ENCODE results near the gene GALNT16.

Gene GALNT16

DNA sequence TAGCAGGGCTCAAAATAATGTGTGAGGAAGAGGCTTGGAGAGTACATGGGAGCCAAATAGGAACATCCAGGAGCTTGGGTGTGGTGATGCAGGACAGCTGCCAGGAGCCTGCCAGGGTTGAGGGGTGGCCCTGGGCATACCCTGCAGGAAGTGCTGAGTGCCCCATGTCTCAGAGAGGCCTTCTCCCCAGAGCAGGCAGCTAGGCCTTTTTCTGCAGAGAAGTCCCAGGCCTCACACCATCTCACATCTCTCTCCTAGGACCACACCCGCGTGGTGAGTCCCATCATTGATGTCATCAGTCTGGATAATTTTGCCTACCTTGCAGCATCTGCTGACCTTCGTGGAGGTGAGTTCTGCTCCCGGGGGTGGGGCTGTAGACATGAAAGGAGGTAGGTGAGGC lies 71.2 kb downstream of the GALNT16 start:
- no peak for TF ChIP-seq CTCF (IDR thresholded peaks at IDR 0.05; ENCODE audit: low read depth, low read length)
- H3K4me3 ChIP-seq (ENCODE audit: low read depth, low read length) = no peak overlapping the region

DNA sequence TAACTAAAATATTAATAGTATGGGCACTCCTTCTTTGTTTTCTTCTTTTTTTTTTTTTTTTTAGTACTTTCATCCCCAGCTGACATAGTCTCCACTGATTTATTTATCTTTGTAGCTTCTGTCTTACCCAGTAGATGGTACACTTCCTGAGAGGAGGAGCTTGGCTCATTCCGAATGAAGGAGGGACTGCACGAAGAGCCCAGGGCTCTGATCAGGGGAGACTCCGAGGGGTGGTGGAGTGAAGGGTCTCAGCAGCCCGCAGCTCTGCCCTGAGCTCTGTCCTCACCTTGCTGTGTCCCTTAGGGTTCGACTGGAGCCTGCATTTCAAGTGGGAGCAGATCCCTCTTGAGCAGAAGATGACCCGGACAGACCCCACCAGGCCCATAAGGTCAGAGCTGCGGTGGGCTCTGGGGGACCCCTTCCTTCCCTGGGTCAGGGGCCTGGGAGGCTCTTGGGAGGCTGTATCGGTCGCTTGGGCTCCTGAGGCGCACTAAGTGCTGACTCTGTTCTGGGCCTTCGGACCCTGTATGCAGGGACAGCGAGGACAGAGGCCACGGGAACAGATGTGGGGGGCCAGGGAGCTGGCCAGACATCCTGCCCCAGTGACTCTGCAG lies 72.9 kb downstream of the GALNT16 start:
- no peak for TF ChIP-seq CTCF (IDR thresholded peaks at IDR 0.05; ENCODE audit: low read depth, low read length)
- no peak overlapping the region for H3K4me3 ChIP-seq (ENCODE audit: low read depth, low read length)

DNA sequence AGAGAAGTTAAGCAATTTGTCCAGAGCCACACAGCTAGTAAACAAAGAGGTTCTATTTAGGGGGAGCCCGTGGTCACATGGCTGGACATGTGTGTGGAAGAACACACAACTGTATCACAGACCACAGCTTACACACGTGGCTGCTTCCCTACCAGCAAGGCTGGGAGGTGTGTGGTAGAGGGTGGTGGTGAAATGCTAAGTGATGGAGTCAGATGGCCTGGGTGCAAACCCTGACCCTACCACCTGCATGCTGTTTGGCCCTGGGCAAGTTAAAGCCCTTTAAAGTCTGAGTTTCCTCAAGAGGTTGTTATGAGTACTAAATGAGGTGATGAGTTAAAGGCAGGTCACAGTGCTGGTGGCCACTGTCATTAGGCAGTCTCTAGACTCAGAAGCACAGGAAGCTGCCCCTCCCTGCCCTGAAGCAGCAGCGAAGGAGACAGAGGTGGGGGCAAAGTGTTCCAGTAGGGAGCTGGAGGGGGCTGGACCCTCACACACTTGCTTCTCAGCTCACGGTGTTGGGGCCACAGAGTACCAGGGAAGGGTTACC lies 73.9 kb downstream of the GALNT16 start:
- H3K4me3 ChIP-seq (ENCODE audit: low read depth, low read length) = no peak overlapping the region
- no peak for TF ChIP-seq CTCF (IDR thresholded peaks at IDR 0.05; ENCODE audit: low read depth, low read length)

- TF ChIP-seq CTCF (IDR thresholded peaks at IDR 0.05; ENCODE audit: low read depth, low read length) = no peak
- H3K4me3 ChIP-seq (ENCODE audit: low read depth, low read length) = no peak overlapping the region
Measured at GRCh38 chr14:69334576-69334975, 74.6 kb downstream of the GALNT16 start.

GRCh38 chr14:69335371-69335771 lies 75.4 kb downstream of the GALNT16 start:
- no peak overlapping the region for H3K4me3 ChIP-seq (ENCODE audit: low read depth, low read length)

DNA sequence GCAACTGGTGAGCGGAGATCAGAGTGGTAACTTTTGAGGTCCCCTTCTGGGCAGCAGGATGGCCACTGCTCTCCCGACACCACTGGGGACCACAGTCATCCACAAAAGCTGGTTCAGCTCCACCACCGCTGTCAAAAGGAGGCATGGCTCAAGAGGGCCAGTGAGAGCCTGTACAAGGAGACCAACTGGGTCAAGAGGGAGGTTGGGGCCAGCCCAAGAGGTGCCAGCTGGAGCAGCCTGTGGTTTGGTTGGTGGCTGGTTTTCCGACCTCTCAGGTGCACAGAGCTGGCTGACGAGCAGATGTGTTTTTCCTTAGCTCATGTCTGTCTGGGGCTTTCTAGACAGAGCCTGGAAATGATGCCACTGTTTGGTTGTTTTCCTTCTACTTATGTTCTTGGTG lies 78.0 kb downstream of the GALNT16 start:
- no peak overlapping the region for H3K4me3 ChIP-seq (ENCODE audit: low read depth, low read length)
- TF ChIP-seq CTCF (IDR thresholded peaks at IDR 0.05; ENCODE audit: low read depth, low read length) = no peak

More at GRCh38 chr14:69335371-69335771, 75.4 kb downstream of the GALNT16 start:
- no peak for TF ChIP-seq CTCF (IDR thresholded peaks at IDR 0.05; ENCODE audit: low read depth, low read length)

GRCh38 chr14:69339426-69339825 lies 79.5 kb downstream of the GALNT16 start:
- H3K4me3 ChIP-seq (ENCODE audit: low read depth, low read length) = no peak overlapping the region
- no peak for TF ChIP-seq CTCF (IDR thresholded peaks at IDR 0.05; ENCODE audit: low read depth, low read length)

All from WI38 (cell line).